HUES48 (cell line): ENCODE data around the gene ULK3.

ENCODE experiments used
- H3K27ac ChIP-seq: one replicate; pipeline ENCODE4 v1.7.0; 2013; ENCODE audit warnings: low read depth, low read length, inconsistent platforms
- H3K27me3 ChIP-seq: 2 replicates; pipeline ENCODE4 v1.6.1; 2013; ENCODE audit warnings: mild to moderate bottlenecking, low read length; ENCODE audit not compliant: control insufficient read depth, insufficient read depth
- H3K36me3 ChIP-seq: 2 replicates; pipeline ENCODE4 v1.6.1; 2013; ENCODE audit warnings: low read length; ENCODE audit not compliant: control insufficient read depth, insufficient read depth
- H3K4me1 ChIP-seq: 2 replicates; pipeline ENCODE4 v1.6.1; 2013; ENCODE audit warnings: mild to moderate bottlenecking, low read length; ENCODE audit not compliant: control insufficient read depth, insufficient read depth
- H3K4me3 ChIP-seq: 2 replicates; pipeline ENCODE4 v1.5.1; 2013; ENCODE audit warnings: mild to moderate bottlenecking, low read depth, low read length
- H3K9ac ChIP-seq: 2 replicates; pipeline ENCODE4 v1.6.1; 2013; ENCODE audit warnings: mild to moderate bottlenecking, low read depth, low read length, moderate library complexity
- H3K9me3 ChIP-seq: 2 replicates; pipeline ENCODE4 v1.6.1; 2013; ENCODE audit warnings: low read length; ENCODE audit not compliant: control insufficient read depth, insufficient read depth

ULK3 gene

GRCh38 chr15:74809242-74809641 is 33.7 kb downstream of the ULK3 start:
- H3K9me3 ChIP-seq, result no peaks in the 10 kb centered on the region
- 0 out of 2 replicates have a peak, but pooled peaks cover 1% of the 10 kb centered on the region for H3K36me3 ChIP-seq
- H3K4me3 ChIP-seq, result no peak overlapping the region
- no peaks in the 10 kb centered on the region for H3K27me3 ChIP-seq
- no peak overlapping the region for H3K9ac ChIP-seq
- H3K27ac ChIP-seq, result no peak overlapping the region
- H3K4me1 ChIP-seq, result no peaks in the 10 kb centered on the region

DNA sequence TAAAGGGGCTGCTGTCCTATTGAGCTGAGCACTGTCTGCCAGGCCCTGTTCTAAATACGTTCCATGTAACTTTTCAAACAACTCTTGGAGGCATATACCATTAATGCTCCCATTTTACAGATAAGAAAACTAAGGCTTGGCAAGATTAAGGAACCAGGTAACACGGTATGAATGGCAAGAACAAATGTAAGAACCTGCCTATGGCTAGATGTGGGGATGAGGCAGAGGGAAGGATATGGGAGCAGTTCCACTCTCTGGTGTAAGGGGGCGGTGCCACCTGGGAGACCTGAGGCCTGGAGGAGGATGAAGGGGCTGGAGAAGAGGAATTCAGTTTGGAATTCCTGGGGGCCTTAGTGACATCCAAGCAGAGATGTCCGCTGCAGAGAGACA is 34.1 kb downstream of the ULK3 start:
- Histone ChIP-seq H3K4me3 (no peak overlapping the region), H3K36me3 (peaks cover 5% of the 10 kb centered on the region; the same call in 1 of the 2 replicates), H3K4me1 (no peaks in the 10 kb centered on the region), H3K27ac (no peak overlapping the region), H3K9ac (no peak overlapping the region), H3K27me3 (no peaks in the 10 kb centered on the region), H3K9me3 (no peaks in the 10 kb centered on the region)

GRCh38 chr15:74808078-74808839 is 34.7 kb downstream of the ULK3 start:
- no peaks in the 10 kb centered on the region for H3K4me1 ChIP-seq
- H3K9me3 ChIP-seq, result no peaks in the 10 kb centered on the region
- H3K36me3 ChIP-seq, result peaks cover 11% of the 10 kb centered on the region; the same call in 1 of the 2 replicates
- no peak overlapping the region for H3K4me3 ChIP-seq
- no peak overlapping the region for H3K9ac ChIP-seq
- no peak overlapping the region for H3K27ac ChIP-seq
- H3K27me3 ChIP-seq, result no peaks in the 10 kb centered on the region

GRCh38 chr15:74807282-74807681 is 35.7 kb downstream of the ULK3 start:
- H3K4me1 ChIP-seq, result no peaks in the 10 kb centered on the region
- no peak overlapping the region for H3K27ac ChIP-seq
- no peak overlapping the region for H3K4me3 ChIP-seq
- H3K36me3 ChIP-seq, result peaks cover 19% of the 10 kb centered on the region
- H3K27me3 ChIP-seq, result no peaks in the 10 kb centered on the region
- no peak overlapping the region for H3K9ac ChIP-seq
- no peaks in the 10 kb centered on the region for H3K9me3 ChIP-seq

DNA sequence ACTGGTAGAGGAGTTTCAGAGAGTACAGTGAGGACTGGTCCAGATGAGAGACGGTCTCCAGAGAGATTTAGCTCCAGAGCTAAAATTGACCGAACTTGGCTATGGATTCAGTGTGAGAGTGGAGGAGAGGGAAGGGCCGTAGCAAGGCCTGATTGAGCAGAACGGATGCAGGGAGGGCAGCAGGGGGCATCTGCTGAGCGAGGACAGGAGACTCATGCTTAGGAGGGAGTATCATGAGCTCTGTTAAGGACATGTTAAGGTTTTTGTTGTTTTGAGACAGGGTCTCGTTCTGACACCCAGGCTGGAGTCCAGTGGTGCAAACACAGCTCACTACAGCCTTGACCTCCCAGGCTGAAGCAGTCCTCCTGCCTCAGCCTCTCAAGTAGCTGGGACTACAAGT is 38.0 kb downstream of the ULK3 start:
- no peaks in the 10 kb centered on the region for H3K9me3 ChIP-seq
- H3K4me1 ChIP-seq, result no peaks in the 10 kb centered on the region
- no peak overlapping the region for H3K4me3 ChIP-seq
- no peaks in the 10 kb centered on the region for H3K27me3 ChIP-seq
- no peak overlapping the region for H3K27ac ChIP-seq
- H3K36me3 ChIP-seq, result peaks cover 35% of the 10 kb centered on the region
- no peak overlapping the region for H3K9ac ChIP-seq

DNA sequence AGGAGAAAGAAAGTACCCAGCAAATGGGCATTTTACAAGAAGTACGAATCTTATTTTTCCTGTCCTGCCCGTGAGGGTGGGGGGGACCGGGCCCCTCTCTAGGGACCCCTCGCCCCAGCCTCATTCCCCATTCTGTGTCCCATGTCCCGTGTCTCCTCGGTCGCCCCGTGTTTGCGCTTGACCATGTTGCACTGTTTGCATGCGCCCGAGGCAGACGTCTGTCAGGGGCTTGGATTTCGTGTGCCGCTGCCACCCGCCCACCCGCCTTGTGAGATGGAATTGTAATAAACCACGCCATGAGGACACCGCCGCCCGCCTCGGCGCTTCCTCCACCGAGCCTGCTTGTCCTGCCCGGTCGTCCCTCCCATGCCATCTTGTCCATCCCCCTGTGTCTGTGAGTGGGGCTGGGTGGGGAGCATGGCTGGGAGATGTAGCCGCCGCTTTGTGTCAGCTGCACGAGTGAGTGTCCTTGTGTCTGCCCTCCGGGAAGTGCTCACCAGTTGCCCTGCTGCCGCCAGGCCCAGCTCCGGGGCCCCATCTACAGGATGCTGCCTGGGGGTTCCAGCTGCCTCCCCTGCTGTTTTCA is 40.0 kb downstream of the ULK3 start:
- Histone ChIP-seq H3K4me1 (no peaks in the 10 kb centered on the region), H3K9me3 (no peaks in the 10 kb centered on the region), H3K27ac (no peak overlapping the region), H3K36me3 (peaks cover 40% of the 10 kb centered on the region), H3K9ac (no peak overlapping the region), H3K4me3 (no peak overlapping the region), H3K27me3 (no peaks in the 10 kb centered on the region)

DNA sequence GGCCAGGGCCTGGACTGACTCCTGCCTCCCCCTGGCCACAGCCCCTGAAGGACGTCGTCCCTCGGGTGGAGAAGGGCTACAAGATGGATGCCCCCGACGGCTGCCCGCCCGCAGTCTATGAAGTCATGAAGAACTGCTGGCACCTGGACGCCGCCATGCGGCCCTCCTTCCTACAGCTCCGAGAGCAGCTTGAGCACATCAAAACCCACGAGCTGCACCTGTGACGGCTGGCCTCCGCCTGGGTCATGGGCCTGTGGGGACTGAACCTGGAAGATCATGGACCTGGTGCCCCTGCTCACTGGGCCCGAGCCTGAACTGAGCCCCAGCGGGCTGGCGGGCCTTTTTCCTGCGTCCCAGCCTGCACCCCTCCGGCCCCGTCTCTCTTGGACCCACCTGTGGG is 40.7 kb downstream of the ULK3 start:
- Histone ChIP-seq H3K9me3 (no peaks in the 10 kb centered on the region), H3K4me3 (no peak overlapping the region), H3K27me3 (no peaks in the 10 kb centered on the region), H3K9ac (no peak overlapping the region), H3K27ac (no peak overlapping the region), H3K36me3 (peaks cover 40% of the 10 kb centered on the region), H3K4me1 (no peaks in the 10 kb centered on the region)

DNA sequence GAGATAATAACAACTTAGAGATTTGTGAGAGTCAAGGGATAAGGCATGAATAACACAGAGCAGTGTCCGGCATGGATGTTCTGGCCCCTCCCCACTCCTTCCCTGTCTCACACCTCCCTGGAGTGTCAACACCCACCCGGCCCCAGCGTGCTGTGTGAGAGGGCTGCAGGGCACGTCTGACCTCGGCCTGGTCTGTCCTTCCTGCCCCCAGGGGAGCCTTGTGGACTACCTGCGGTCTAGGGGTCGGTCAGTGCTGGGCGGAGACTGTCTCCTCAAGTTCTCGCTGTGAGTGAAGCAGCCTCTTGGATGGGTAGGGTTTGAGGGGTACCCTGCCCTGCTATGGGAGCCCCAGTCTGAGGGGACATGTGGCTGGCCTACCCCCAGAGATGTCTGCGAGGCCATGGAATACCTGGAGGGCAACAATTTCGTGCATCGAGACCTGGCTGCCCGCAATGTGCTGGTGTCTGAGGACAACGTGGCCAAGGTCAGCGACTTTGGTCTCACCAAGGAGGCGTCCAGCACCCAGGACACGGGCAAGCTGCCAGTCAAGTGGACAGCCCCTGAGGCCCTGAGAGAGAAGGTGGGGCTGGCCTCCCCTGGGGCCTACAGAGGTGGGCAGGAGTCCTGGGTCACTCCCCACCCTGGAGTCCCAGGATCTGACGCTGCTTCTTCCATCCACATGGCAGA is 41.5 kb downstream of the ULK3 start:
- no peak overlapping the region for H3K4me3 ChIP-seq
- H3K27me3 ChIP-seq, result no peaks in the 10 kb centered on the region
- no peaks in the 10 kb centered on the region for H3K9me3 ChIP-seq
- no peak overlapping the region for H3K9ac ChIP-seq
- H3K36me3 ChIP-seq, result peaks cover 40% of the 10 kb centered on the region
- H3K27ac ChIP-seq, result no peak overlapping the region
- H3K4me1 ChIP-seq, result no peaks in the 10 kb centered on the region

- Histone ChIP-seq H3K27ac (no peak overlapping the region), H3K36me3 (peaks cover 40% of the 10 kb centered on the region), H3K9ac (no peak overlapping the region), H3K4me1 (no peaks in the 10 kb centered on the region), H3K27me3 (no peaks in the 10 kb centered on the region), H3K4me3 (no peak overlapping the region), H3K9me3 (no peaks in the 10 kb centered on the region)
Observed at GRCh38 chr15:74800559-74801094, 42.3 kb downstream of the ULK3 start.

DNA sequence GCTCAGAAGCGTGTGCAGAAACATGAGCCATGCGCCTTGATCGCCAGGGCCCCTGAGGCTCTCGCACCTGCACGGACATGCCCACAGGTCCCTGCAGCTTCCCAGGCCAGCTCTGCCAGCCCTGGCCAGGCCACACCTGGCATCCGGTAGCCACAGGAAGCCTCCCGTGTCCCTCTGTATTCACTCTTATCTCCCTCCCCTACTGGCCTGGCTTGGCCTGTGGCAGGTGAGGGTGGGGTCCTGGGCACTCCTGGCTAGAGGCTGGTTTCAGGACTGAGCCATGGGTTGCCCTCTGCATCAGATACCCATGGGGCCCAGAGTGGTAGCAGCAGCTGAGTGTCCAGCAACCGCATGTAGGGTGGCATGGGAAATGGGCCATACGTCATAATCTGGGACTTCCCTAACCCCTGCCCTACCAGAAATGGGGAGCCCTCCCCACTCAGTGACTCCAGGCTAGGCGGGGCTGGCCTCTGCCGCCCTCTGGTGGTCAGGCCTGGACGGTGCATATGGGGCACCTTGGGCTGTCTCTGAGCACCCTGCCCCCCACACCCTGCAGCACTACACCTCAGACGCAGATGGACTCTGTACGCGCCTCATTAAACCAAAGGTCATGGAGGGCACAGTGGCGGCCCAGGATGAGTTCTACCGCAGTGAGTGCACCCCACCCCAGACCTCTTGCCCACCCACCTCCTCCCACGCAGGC is 42.9 kb downstream of the ULK3 start:
- H3K4me3 ChIP-seq, result no peak overlapping the region
- H3K36me3 ChIP-seq, result peaks cover 40% of the 10 kb centered on the region
- no peak overlapping the region for H3K9ac ChIP-seq
- no peak overlapping the region for H3K27ac ChIP-seq
- no peaks in the 10 kb centered on the region for H3K9me3 ChIP-seq
- no peaks in the 10 kb centered on the region for H3K27me3 ChIP-seq
- H3K4me1 ChIP-seq, result no peaks in the 10 kb centered on the region
